ENCODE data around the gene GOLGA8H. TPM values are rescaled to one million over a fixed set of nuclear protein-coding genes. Genes with fewer than 3 reads are reported as not detected.
A peak's percentile ranks its signal among the peaks of the same experiment; 100 is the strongest.
"Not testable (repeated sequence)": the region's sequence is repeated elsewhere in the genome, so short reads cannot be mapped to it uniquely, and the experiment has no call there.

The GOLGA8H gene, protein sequence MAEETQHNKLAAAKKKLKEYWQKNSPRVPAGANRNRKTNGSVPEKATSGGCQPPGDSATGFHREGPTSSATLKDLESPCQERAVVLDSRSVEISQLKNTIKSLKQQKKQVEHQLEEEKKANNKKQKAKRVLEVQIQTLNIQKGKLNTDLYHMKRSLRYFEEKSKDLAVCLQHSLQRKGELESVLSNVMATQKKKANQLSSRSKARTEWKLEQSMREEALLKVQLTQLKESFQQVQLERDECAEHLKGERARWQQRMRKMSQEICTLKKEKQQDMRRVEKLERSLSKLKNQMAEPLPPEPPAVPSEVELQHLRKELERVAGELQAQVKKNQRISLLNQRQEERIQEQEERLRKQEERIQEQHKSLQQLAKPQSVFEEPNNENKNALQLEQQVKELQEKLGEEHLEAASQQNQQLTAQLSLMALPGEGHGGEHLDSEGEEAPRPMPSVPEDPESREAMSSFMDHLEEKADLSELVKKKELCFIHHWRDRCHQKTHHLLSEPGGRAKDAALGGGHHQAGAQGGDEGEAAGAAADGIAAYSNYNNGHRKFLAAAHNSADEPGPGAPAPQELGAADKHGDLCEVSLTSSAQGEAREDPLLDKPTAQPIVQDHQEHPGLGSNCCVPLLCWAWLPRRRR
- 0.23 TPM in 1 of 2 replicates, not detected in the other for total RNA-seq

DNA sequence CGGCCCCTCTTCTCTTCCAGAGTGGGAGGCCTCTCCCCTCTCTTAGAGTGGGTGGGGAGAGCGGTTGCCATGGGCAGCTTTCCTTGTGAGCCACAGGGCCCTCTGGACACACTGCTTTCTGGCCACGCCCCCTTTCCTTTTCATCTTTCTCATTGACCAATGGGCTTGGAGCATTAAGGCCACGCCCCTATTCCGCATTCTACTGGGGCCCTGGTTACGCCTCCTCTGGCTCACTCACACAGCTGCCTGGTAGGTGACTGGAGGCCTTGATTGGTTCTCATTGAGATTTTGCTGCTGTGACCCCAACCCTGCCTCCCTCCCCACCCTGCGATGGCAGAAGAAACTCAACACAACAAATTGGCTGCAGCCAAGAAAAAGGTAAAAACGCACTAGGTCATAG is at the start of gene GOLGA8H:
GOLGA8H (plus strand) TSS at position 233 of the 400 bp plus-strand sequence; CDS start at position 331, 98 bp downstream.
- DNase-seq (ENCODE audit: extremely low read depth, low read depth, low spot score), result not testable (repeated sequence)

DNA sequence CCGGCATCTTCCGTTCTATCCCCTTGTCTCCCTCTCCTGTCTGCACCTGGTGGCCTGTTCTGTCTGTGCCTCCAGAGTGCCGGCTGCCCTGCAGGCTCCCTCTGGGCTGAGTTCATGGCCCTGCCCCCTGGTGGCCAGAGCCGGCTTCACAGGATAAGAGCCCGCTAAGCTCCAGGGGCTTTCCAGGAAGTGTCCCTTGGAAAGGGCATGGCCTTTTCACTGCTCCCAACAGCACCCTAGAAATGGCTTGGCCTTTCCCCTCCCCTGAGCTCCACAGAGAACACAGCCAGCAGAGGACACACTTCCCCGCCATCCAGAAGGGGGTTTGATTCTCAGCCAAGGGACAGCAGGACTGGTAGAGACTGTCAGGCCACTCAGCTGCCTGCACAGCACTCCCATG is 36.9 kb upstream of the GOLGA8H start:
- DNase-seq (ENCODE audit: extremely low read depth, low read depth, low spot score), result not testable (repeated sequence)

DNA sequence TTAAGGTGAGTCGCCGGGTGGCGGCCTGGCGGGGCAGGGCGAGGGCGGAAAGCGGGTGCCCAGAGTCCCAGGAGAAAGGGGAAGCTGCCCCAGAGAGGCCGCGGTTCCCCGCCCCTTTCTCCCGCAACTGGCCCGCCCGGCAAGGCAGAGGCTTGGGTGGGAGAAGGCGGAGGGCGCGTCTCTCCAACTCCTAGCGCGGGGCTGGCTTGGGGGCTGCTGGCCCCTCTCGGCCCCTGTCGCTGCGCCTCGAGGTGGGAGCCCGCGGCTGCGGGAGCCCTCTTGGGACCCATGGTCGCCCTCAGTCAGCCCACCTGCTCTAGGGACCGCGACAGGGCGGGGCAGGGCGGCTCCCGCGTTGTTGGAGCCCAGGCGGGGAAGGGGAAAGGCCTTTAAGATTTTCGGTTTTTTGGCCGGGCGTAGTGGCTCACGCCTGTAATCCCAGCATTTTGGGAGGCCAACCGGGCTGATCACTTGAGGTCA is 30.8 kb upstream of the GOLGA8H start:
- DNase-seq (ENCODE audit: extremely low read depth, low read depth, low spot score), result not testable (repeated sequence)

DNA sequence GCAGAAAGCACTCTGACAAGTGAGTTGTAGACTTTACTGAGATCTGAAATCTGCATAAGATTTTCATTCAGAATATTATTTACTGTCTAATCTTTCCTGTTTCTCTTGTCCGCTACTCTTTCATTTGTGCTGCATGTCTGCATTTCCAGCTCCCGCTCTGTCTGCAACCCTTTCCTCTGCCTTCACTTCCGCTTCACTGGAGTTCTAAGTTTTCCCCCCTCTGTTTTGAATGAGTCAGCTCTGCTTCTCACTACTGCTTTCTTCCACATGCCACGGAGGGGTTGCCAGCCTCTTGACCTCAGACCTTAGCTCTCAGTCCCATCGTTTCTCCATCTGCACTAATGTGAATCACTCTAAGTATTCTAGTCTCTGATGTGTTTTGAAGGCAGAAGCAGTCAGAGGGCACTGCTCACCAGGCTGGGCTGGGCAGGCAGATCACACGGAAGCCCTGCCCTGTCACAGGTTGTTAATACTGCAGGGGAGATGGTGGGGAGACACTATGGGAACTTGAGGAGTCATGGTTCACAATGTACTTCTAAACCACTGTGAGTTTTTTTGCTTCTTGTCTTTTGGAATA is 24.3 kb upstream of the GOLGA8H start:
- not testable (repeated sequence) for DNase-seq (ENCODE audit: extremely low read depth, low read depth, low spot score)

DNA sequence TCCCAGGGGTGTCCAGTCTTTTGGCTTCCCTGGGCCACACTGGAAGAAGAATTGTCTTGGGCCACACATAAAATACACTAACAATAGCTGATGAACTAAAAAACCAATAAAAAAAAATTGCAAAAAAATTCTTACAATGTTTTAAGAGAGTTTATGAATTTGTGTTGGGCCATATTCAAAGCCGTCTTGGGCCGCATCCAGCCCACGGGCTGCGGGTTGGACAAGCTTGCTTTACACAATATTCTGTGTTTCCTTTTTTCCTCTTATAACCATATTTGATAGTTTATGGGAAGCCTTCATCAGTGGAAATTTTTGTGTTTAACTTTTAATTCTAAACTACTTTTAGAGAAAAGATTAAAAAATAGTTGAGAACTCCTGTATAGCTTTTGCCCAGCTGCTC is 23.1 kb upstream of the GOLGA8H start:
- DNase-seq (ENCODE audit: extremely low read depth, low read depth, low spot score), result not testable (repeated sequence)

DNA sequence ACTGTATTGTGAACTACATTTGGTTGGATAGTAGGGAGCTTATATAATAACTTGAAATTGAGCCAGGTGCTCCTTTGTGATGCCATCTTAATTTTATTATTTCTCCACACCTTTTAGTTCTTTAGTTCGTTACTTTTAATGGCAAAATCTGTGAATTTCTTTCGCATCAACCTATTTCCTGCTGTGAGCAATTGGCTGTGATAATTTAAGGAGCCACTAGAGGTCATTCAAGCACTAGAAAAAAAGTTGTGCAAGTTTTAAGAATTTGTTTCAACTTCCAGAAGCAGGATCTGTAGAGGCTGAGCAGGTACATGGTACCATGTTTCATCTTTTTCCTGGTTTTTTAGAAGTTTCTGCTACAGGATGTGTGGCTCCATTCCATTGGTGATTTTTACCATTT is 4.9 kb upstream of the GOLGA8H start:
- DNase-seq (ENCODE audit: extremely low read depth, low read depth, low spot score), result not testable (repeated sequence)

DNA sequence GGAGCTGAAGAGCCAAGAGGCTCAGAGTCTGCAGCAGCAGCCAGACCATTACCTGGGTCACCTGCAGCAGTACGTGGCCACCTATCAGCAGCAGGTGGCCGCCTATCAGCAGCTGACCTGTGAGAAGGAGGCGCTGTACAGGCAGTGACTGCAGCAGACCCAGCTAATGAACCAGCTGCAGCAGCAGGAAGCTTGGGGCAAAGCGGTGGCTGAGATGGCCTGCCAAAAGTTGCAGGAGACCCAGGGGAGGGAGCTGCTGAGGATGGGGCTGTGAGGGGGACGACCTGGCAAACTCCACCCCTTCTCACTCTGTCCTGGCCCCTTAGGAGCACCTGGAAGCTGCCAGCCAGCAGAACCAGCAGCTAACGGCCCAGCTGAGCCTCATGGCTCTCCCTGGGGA is 8.4 kb downstream of the GOLGA8H start:
- not testable (repeated sequence) for DNase-seq (ENCODE audit: extremely low read depth, low read depth, low spot score)

DNA sequence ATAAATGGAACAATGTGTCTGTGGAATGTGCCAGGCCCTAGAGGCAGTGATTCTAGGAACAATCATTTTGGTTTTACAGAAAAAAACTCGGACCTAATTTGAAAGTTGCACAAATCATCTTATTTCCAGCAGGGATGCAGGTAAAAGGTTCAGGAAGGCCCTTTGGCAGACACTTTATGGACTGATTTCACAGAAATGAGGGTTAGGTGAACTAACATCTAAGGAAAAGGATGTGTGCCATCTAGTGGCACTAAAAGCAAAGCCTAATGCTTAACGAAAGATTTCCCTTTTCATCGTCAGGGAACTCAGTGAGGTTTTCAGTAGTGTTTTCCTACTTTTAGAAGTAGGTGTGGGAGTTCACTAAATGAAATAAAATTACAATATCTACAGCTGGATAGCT is 17.5 kb downstream of the GOLGA8H start:
- DNase-seq (ENCODE audit: extremely low read depth, low read depth, low spot score), result not testable (repeated sequence)

DNA sequence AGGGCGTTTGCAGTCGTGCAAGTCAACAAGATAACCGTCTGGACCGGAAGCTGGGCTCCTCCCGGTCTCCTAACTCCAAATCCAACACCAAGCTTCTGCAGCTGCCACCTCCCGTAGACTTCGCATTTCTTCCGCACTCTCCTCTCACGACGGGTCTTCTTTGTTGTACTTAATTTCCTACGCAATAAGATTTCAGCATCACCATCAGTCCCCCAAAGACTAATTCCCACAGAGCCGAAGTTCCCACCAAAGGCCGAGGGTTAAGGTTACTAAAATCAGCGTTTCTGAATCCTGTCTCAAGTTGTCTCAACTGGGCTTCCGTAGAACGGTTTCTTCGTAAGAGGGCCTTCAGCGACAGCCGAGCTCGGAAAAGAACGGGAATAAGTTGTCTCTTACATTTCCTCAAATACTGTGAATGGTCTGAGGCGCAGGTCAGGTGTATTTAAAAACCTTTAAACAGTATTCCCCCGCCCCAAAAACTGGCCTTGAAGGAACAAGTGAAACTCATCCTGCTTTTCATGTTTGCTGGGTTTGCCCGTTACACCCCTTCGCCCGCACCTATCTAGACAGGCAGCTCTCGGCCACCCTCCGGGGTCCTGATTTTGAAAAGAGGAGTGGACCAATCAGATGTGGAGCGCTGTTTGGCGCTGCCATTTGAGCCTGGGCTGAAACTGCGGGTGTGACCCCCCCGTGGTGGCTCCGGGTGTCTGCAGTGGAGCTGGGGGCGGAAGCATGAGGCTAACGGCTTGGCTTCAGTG is 21.8 kb downstream of the GOLGA8H start, which contains the start of gene ARHGAP11B:
ARHGAP11B (plus strand) TSS at position 693 of the 758 bp plus-strand sequence.
- DNase-seq (ENCODE audit: extremely low read depth, low read depth, low spot score), result peak; percentile 100

DNA sequence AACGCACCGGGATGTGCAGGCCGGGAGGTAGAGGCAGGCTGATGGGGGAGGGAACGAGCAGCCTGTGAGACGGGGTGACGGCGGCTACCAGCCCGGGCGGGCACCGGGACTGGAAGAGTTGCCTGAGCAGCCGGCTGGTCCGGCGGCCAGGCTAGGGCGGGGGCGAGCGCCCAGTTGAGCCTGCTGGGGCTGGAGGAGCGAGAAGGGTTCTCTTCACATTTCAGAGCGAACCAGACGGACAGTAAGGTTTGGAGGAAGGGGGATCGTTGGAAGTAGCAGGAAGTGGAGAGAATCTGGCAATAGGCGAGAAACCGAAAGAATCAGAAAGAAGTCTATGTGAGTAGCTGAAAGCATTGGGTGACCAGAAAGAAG is 22.4 kb downstream of the GOLGA8H start:
- not testable (repeated sequence) for DNase-seq (ENCODE audit: extremely low read depth, low read depth, low spot score)

DNA sequence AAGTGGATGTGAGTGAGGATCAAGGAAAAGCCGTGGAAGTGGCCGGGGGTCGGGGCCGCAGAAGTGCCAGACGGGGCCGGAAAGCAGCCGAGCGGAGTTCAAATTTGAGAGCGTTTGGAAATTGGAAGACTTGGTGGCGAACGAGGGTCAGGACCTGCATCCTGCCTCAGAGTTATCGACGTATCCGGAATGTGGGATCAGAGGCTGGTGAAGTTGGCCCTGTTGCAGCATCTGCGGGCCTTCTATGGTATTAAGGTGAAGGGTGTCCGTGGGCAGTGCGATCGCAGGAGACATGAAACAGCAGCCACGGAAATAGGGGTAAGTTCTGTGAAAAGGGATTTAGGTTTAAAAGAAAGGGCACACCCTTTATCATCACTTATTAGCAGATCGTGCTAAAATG is 22.8 kb downstream of the GOLGA8H start:
- not testable (repeated sequence) for DNase-seq (ENCODE audit: extremely low read depth, low read depth, low spot score)

DNA sequence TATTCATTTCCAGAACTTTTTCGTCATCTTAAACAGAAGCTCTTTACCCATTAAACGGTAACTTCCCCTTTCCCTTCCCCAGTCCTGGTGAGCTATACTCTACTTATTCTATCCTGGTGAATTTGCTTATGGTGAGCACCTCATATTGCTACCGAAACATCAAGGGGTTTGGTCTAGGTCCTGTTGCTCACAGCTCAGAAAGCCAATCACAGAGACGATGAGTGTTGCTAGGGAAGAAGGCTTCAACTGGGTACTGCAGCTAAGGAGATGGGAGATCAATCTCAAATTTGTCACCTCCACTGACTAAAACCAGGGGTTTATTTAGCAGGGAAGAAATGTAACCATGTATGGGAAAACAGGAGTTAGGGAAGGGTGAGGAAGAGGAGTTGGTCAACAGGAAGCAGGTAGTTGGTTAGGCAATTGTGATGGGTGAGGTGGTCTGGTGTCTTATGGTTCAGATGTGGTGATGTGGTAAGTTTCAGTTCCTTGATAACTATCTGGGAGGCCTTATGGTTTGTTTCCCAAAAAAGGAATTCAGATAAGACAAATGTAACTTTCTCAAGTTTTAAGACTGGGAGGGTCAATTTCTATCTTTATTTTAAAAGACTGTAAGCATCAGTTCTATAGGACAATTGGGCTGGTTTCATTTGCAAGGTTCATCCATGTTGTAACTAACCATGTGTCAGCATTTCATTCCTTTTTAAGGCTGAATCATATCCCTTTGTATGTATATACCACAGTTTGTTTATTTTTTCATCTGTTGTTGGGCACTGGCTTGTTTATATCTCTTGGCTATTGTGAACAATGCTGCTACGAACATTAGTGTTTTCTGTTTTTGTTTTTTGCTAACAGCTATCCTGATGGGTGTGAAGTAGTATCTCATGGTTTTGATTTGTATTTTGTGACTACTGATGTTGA is 46.4 kb downstream of the GOLGA8H start:
- DNase-seq (ENCODE audit: extremely low read depth, low read depth, low spot score), result no peak

DNA sequence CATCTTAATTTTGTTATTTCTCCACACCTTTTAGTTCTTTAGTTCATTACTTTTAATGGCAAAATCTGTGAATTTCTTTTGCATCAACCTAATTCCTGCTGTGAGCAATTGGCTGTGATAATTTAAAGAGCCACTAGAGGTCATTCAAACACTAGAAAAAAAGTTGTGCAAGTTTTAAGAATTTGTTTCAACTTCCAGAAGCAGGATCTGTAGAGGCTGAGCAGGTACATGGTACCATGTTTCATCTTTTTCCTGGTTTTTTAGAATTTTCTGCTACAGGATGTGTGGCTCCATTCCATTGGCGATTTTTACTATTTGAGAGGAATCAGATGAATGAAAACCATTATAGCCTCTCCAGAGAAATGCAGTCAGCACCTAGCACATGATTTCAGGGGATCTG is 57.3 kb downstream of the GOLGA8H start:
- DNase-seq (ENCODE audit: extremely low read depth, low read depth, low spot score), result not testable (repeated sequence)

Other genes starting within 250 kb of the GOLGA8H start
- gene CHRFAM7A, start 210.5 kb upstream of the GOLGA8H start, total RNA-seq, result 0.44 and 1.1 TPM in 2 replicates
- gene GOLGA8R, start 189.8 kb upstream of the GOLGA8H start, total RNA-seq, result 1.1 and 1.5 TPM in 2 replicates
- gene GOLGA8Q, start 52.0 kb upstream of the GOLGA8H start, total RNA-seq, result not detected in 2 replicates